Kidney (tissue), 14 donors: ENCODE results near the gene NYNRIN. TPM values are rescaled to one million over a fixed set of nuclear protein-coding genes. Genes with fewer than 3 reads are reported as not detected.

Experiments
- DNase-seq, 5 donors: peaks; one replicate each; pipeline ENCODE4 v3.0.0-alpha.2; 2013 to 2020
- FAIRE-seq: peaks from 2 replicates; lab custom pipeline; 2012; peaks lifted over from hg19 to GRCh38; lab: Jason Lieb, UNC
- H3K27ac ChIP-seq, 2 donors: one replicate each; pipeline ENCODE4 v1.7.0; 2013; ENCODE audit warnings: low read depth in 2 of 2, low read length in 2 of 2, inconsistent platforms in 1 of 2
- H3K27me3 ChIP-seq: one replicate; pipeline ENCODE4 v1.7.1; 2013; ENCODE audit warnings: low read length, inconsistent platforms; ENCODE audit not compliant: control insufficient read depth, insufficient read depth
- H3K36me3 ChIP-seq, 3 donors: one replicate each; pipeline versions ENCODE4 v1.7.0 to v1.7.1; 2013; ENCODE audit warnings: low read length in 3 of 3, control low read depth in 1 of 3, inconsistent platforms in 1 of 3; ENCODE audit not compliant: insufficient read depth in 3 of 3, control insufficient read depth in 2 of 3
- H3K4me1 ChIP-seq, 3 donors: one replicate each; pipeline versions ENCODE4 v1.7.0 to v1.7.1; 2013; ENCODE audit warnings: low read length in 3 of 3, inconsistent platforms in 1 of 3, low read depth in 1 of 3; ENCODE audit not compliant: control insufficient read depth in 2 of 3, insufficient read depth in 2 of 3
- H3K4me3 ChIP-seq, 3 donors: one replicate each; pipeline versions ENCODE4 v1.7.0 to v1.8.1; 2013; ENCODE audit warnings: low read length in 3 of 3, control low read depth in 1 of 3, inconsistent platforms in 1 of 3
- H3K9ac ChIP-seq, 3 donors: one replicate each; pipeline versions ENCODE4 v1.7.0 to v1.7.1; 2013; ENCODE audit warnings: low read length in 3 of 3, control low read depth in 1 of 3, inconsistent platforms in 1 of 3
- H3K9me3 ChIP-seq, 3 donors: one replicate each; pipeline versions ENCODE4 v1.7.0 to v1.7.1; 2013; ENCODE audit warnings: low read length in 3 of 3, control low read depth in 1 of 3, inconsistent platforms in 1 of 3; ENCODE audit not compliant: control insufficient read depth in 2 of 3, insufficient read depth in 1 of 3
- intact Hi-C: fragments of 100-400 bp; cut with DNase I; formaldehyde crosslinking; loops from one replicate; pipeline ENCODE4 v1.11.1; 2022
- polyA plus RNA-seq: library from polyadenylated mRNA; stranded (reverse); fragments of 350-450 nt; fragmentation: Illumina TruSeq; extraction: RNeasy Lipid Tissue Mini Kit (QIAGEN cat#74804); gene quantifications from one replicate; pipeline ENCODE4 v1.2.3, GENCODE V29; 2014; ENCODE audit warnings: low read depth, low replicate concordance; ENCODE audit not compliant: insufficient read depth
- total RNA-seq: library from RNA; stranded (reverse); fragmentation: NEBNext Ultra II Directional; extraction: Animal tissue kit (Norgen Biotek cat#: 25700); gene quantifications from one replicate; pipeline ENCODE4 v1.2.1, GENCODE V29; 2021
- TF ChIP-seq, protein P1 (sequence below): IDR thresholded peaks from 3 replicates; pipeline ENCODE4 v1.5.1; 2012; ENCODE audit warnings: mild to moderate bottlenecking, moderate library complexity, borderline replicate concordance; ENCODE audit not compliant: insufficient read depth; ENCODE audit errors: extremely low read depth
- donor health status: control.
- donor health status: control.
- donor health status: control.
- donor health status: control.
- donor health status: control.
- donor health status: DM: yes; HTN: yes; CAD: no.
- donor health status: Normal renal cell carcinoma (clear cell type).

The NYNRIN gene
- total and polyA plus RNA-seq, 2 donors from 2014 or later: 4.4 to 12.1 TPM

DNA sequence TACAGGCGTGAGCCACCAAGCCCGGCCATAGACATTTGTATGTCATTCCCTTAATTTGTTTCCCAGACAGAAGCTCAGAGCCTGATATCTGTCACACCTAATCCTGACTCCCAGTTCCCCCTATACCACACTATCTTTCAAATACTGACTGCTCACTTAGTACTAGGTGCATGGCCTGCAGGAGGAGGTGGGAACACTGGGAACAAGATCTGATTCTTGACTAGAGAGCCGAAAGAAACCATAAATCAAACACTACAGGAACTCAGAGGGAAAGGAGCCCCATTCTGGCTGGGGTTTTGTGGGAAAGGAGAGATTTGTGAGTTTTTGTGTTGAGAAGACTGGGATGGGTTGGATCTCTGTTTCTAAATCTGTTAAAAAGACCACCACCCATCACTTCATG is 35.9 kb downstream of the NYNRIN start:
- intact Hi-C loops: loop anchor here (5.0 kb wide), 1 partner anchor 97 kb away; the partner anchor contains the start of genes ADCY4 and RIPK3

DNA sequence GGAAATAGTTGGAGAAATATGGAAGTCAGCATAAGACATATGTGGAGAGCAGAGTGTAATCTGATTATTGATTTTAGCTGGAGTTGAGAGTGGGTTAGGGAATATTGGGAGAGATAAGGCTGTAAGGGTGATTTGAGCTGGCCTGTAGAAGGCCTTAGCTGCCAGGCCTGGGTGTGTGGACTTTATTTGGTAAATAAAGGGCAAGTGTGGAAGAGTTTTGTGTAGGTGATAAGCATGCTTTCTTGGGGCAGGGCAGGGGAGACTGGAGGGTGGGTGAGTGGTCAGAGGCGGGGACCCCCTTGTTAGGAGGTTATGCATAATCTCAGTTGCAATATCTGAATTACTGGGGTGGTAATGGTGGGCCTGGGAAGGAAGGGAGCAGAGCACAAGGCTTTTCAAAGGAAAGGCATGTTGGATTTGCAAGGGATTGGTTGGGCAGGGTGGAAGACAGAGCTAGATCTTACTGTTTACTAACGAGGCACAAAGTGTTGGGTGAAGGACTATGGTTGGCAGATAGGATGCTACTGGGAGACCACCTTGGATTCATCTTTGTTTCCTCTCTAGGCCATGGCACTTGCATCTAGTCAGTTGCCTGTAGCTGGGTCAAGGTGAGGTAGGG is 36.5 kb downstream of the NYNRIN start:
- Histone ChIP-seq H3K27ac (no peak overlapping the region), H3K36me3 (peaks cover 10 to 44% (median 40%) of the 10 kb centered on the region in 3 donors), H3K4me1 (peaks cover 0 to 22% (median 9%) of the 10 kb centered on the region in 3 donors), H3K27me3 (no peaks in the 10 kb centered on the region), H3K4me3 (no peak overlapping the region), H3K9me3 (no peaks in the 10 kb centered on the region), H3K9ac (no peak overlapping the region)
- TF ChIP-seq, protein P1, sequence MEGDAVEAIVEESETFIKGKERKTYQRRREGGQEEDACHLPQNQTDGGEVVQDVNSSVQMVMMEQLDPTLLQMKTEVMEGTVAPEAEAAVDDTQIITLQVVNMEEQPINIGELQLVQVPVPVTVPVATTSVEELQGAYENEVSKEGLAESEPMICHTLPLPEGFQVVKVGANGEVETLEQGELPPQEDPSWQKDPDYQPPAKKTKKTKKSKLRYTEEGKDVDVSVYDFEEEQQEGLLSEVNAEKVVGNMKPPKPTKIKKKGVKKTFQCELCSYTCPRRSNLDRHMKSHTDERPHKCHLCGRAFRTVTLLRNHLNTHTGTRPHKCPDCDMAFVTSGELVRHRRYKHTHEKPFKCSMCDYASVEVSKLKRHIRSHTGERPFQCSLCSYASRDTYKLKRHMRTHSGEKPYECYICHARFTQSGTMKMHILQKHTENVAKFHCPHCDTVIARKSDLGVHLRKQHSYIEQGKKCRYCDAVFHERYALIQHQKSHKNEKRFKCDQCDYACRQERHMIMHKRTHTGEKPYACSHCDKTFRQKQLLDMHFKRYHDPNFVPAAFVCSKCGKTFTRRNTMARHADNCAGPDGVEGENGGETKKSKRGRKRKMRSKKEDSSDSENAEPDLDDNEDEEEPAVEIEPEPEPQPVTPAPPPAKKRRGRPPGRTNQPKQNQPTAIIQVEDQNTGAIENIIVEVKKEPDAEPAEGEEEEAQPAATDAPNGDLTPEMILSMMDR: no peak
- DNase-seq (no peak), FAIRE-seq (no peak)
- intact Hi-C loops: loop anchor here (5.0 kb wide), 1 partner anchor 98 kb away; the partner anchor contains the start of genes ADCY4 and RIPK3

More for the DNA sequence above, 35.9 kb downstream of the NYNRIN start:
- Histone ChIP-seq H3K27ac (no peak overlapping the region), H3K27me3 (no peaks in the 10 kb centered on the region), H3K4me3 (no peak overlapping the region), H3K4me1 (peaks cover 0 to 22% (median 9%) of the 10 kb centered on the region in 3 donors), H3K9me3 (no peaks in the 10 kb centered on the region), H3K9ac (no peak overlapping the region), H3K36me3 (peaks cover 10 to 42% (median 38%) of the 10 kb centered on the region in 3 donors)
- TF ChIP-seq, protein P1: no peak
- no peak for FAIRE-seq
- DNase-seq: no peak

DNA sequence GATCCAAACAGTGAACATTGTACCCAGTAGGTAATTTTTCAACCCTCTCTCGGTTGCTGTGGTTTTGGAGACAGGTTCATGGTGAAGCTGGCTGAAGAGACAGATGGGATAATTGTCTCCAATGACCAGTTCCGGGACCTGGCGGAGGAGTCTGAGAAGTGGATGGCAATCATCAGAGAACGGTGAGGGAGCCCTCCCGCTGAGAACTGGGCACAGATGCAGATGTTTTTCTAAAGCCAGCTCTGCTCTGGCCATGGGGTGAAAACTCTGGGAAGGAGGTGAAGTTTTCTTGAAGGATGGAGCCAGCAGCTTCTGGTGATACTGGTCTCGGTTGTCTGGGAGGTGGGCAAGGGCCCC is 37.2 kb downstream of the NYNRIN start:
- Histone ChIP-seq H3K9ac (no peak overlapping the region), H3K27ac (no peak overlapping the region), H3K27me3 (no peaks in the 10 kb centered on the region), H3K4me1 (peaks cover 0 to 20% (median 7%) of the 10 kb centered on the region in 3 donors), H3K4me3 (no peak overlapping the region), H3K36me3 (peaks cover 10 to 50% (median 44%) of the 10 kb centered on the region in 3 donors), H3K9me3 (no peaks in the 10 kb centered on the region)
- TF ChIP-seq, protein P1: no peak
- DNase-seq (no peak), FAIRE-seq (no peak)
- intact Hi-C loops: loop anchor here (5.0 kb wide), 1 partner anchor 99 kb away; the partner anchor contains the start of genes ADCY4 and RIPK3
